Liver (tissue), 3 donors: Measurements from ENCODE around the gene TUBB2A.
"Not testable (repeated sequence)": the region's sequence is repeated elsewhere in the genome, so short reads cannot be mapped to it uniquely, and the experiment has no call there.

ENCODE experiments used
- FOXA1 ChIP-seq: IDR thresholded peaks from 2 replicates; pipeline ENCODE4 v1.6.1; 2016; ENCODE audit warnings: antibody characterized with exemption
- GABPA ChIP-seq, 2 donors: IDR thresholded peaks in 1 of 2; conservative IDR thresholded peaks in 1 of 2; 2 replicates each; pipeline ENCODE4 v1.6.1; 2016; ENCODE audit warnings: antibody characterized with exemption in 2 of 2, mild to moderate bottlenecking in 1 of 2, moderate library complexity in 1 of 2
- JUND ChIP-seq, 2 donors: IDR thresholded peaks; 2 replicates each; pipeline ENCODE4 v1.6.1; 2016; ENCODE audit warnings: antibody characterized with exemption in 2 of 2
- RAD21 ChIP-seq, 2 donors: IDR thresholded peaks; 2 replicates each; pipeline ENCODE4 v1.6.1; 2016; ENCODE audit warnings: antibody characterized with exemption in 2 of 2, mild to moderate bottlenecking in 2 of 2
- RXRA ChIP-seq, 2 donors: IDR thresholded peaks; 2 replicates each; pipeline ENCODE4 v1.6.1; 2017 to 2018; ENCODE audit warnings: antibody characterized with exemption in 2 of 2, mild to moderate bottlenecking in 1 of 2
- SP1 ChIP-seq: IDR thresholded peaks from 2 replicates; pipeline ENCODE4 v1.6.1; 2018; ENCODE audit warnings: antibody characterized with exemption, mild to moderate bottlenecking
- TAF1 ChIP-seq: conservative IDR thresholded peaks from 2 replicates; pipeline ENCODE4 v1.6.1; 2016; ENCODE audit warnings: antibody characterized with exemption, mild to moderate bottlenecking
- YY1 ChIP-seq: IDR thresholded peaks from 2 replicates; pipeline ENCODE4 v1.6.1; 2016; ENCODE audit warnings: antibody characterized with exemption, mild to moderate bottlenecking
- TF ChIP-seq, protein P1 (sequence below): fragments of 150-350 bp; IDR thresholded peaks from 2 replicates; pipeline ENCODE4 v1.5.1; 2017; ENCODE audit warnings: improper control_type of control experiment, low read depth, low read length; ENCODE audit not compliant: missing input control
- TF ChIP-seq, protein P2 (sequence below): IDR thresholded peaks from 2 replicates; pipeline ENCODE4 v1.6.1; 2016; ENCODE audit warnings: antibody characterized with exemption
- TF ChIP-seq, protein P3 (sequence below): IDR thresholded peaks from 2 replicates; pipeline ENCODE4 v1.6.1; 2016; ENCODE audit warnings: antibody characterized with exemption
- TF ChIP-seq, protein P4 (sequence below): IDR thresholded peaks from 2 replicates; pipeline ENCODE4 v1.6.1; 2016; ENCODE audit warnings: antibody characterized with exemption, mild to moderate bottlenecking
- TF ChIP-seq, protein P5 (sequence below): IDR thresholded peaks from 2 replicates; pipeline ENCODE4 v1.6.1; 2016; ENCODE audit warnings: antibody characterized with exemption
- donor health status: healthy.
- donor health status: healthy.

DNA sequence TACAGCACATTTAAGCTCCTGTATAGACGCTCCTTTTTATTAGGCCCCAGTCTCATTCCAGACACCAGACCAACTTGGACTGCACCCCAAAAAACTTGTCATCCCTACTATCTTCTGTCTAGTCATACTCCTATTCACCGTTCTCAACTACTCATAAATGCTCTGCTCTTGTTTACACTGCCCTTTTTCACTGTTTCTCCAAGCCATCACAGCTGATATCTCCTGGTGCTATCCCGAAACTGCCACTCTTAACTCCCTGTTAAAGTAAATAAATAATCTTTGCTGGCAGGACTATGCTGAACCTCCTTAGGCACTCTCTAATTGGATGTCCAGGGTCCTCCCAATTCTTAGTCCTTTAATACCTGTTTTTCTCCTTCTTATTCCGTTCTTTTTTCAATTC lies 15.4 kb upstream of the TUBB2A start:
- TF ChIP-seq, protein P1, sequence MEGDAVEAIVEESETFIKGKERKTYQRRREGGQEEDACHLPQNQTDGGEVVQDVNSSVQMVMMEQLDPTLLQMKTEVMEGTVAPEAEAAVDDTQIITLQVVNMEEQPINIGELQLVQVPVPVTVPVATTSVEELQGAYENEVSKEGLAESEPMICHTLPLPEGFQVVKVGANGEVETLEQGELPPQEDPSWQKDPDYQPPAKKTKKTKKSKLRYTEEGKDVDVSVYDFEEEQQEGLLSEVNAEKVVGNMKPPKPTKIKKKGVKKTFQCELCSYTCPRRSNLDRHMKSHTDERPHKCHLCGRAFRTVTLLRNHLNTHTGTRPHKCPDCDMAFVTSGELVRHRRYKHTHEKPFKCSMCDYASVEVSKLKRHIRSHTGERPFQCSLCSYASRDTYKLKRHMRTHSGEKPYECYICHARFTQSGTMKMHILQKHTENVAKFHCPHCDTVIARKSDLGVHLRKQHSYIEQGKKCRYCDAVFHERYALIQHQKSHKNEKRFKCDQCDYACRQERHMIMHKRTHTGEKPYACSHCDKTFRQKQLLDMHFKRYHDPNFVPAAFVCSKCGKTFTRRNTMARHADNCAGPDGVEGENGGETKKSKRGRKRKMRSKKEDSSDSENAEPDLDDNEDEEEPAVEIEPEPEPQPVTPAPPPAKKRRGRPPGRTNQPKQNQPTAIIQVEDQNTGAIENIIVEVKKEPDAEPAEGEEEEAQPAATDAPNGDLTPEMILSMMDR = not testable (repeated sequence)
- TF ChIP-seq TAF1; GABPA (IDR thresholded peaks at IDR 0.05 in 1 of 2, conservative IDR thresholded peaks at IDR 0.05 in 1 of 2); RXRA (IDR thresholded peaks at IDR 0.05); JUND (IDR thresholded peaks at IDR 0.05); FOXA1; YY1; RAD21 (IDR thresholded peaks at IDR 0.05); SP1: not testable (repeated sequence)
- TF ChIP-seq, protein P2, sequence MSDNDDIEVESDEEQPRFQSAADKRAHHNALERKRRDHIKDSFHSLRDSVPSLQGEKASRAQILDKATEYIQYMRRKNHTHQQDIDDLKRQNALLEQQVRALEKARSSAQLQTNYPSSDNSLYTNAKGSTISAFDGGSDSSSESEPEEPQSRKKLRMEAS = not testable (repeated sequence)
- TF ChIP-seq, protein P3, sequence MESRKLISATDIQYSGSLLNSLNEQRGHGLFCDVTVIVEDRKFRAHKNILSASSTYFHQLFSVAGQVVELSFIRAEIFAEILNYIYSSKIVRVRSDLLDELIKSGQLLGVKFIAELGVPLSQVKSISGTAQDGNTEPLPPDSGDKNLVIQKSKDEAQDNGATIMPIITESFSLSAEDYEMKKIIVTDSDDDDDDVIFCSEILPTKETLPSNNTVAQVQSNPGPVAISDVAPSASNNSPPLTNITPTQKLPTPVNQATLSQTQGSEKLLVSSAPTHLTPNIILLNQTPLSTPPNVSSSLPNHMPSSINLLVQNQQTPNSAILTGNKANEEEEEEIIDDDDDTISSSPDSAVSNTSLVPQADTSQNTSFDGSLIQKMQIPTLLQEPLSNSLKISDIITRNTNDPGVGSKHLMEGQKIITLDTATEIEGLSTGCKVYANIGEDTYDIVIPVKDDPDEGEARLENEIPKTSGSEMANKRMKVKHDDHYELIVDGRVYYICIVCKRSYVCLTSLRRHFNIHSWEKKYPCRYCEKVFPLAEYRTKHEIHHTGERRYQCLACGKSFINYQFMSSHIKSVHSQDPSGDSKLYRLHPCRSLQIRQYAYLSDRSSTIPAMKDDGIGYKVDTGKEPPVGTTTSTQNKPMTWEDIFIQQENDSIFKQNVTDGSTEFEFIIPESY = not testable (repeated sequence)
- TF ChIP-seq, protein P4, sequence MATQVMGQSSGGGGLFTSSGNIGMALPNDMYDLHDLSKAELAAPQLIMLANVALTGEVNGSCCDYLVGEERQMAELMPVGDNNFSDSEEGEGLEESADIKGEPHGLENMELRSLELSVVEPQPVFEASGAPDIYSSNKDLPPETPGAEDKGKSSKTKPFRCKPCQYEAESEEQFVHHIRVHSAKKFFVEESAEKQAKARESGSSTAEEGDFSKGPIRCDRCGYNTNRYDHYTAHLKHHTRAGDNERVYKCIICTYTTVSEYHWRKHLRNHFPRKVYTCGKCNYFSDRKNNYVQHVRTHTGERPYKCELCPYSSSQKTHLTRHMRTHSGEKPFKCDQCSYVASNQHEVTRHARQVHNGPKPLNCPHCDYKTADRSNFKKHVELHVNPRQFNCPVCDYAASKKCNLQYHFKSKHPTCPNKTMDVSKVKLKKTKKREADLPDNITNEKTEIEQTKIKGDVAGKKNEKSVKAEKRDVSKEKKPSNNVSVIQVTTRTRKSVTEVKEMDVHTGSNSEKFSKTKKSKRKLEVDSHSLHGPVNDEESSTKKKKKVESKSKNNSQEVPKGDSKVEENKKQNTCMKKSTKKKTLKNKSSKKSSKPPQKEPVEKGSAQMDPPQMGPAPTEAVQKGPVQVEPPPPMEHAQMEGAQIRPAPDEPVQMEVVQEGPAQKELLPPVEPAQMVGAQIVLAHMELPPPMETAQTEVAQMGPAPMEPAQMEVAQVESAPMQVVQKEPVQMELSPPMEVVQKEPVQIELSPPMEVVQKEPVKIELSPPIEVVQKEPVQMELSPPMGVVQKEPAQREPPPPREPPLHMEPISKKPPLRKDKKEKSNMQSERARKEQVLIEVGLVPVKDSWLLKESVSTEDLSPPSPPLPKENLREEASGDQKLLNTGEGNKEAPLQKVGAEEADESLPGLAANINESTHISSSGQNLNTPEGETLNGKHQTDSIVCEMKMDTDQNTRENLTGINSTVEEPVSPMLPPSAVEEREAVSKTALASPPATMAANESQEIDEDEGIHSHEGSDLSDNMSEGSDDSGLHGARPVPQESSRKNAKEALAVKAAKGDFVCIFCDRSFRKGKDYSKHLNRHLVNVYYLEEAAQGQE = not testable (repeated sequence)
- TF ChIP-seq, protein P5, sequence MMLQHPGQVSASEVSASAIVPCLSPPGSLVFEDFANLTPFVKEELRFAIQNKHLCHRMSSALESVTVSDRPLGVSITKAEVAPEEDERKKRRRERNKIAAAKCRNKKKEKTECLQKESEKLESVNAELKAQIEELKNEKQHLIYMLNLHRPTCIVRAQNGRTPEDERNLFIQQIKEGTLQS = not testable (repeated sequence)
